GM10248 (cell line): ENCODE measurements around the gene TRIM24.
A peak's percentile ranks its signal among the peaks of the same experiment; 100 is the strongest.

Experiments used
- CTCF ChIA-PET: fragments of 300-600 bp; sonication (Branson Sonifier 250); formaldehyde crosslinking; extraction: SDS; loops from one replicate; lab custom pipeline; 2021; ENCODE audit warnings: antibody characterized with exemption; lab: Yijun Ruan, JAX
- POLR2A ChIA-PET: fragments of 350-650 bp; sonication (Branson Sonifier 250); formaldehyde crosslinking; extraction: SDS; loops from one replicate; lab custom pipeline; 2020; ENCODE audit warnings: antibody characterized with exemption; lab: Yijun Ruan, JAX
- DNase-seq: peaks from one replicate; pipeline ENCODE4 v3.0.0; 2012; ENCODE audit errors: extremely low spot score
- TF ChIP-seq, protein P1 (sequence below): IDR thresholded peaks from 2 replicates; pipeline ENCODE4 v1.5.1; 2012; ENCODE audit warnings: mild to moderate bottlenecking, low read depth; ENCODE audit errors: extremely low read depth, missing control alignments, control extremely low read depth

Gene TRIM24

DNA sequence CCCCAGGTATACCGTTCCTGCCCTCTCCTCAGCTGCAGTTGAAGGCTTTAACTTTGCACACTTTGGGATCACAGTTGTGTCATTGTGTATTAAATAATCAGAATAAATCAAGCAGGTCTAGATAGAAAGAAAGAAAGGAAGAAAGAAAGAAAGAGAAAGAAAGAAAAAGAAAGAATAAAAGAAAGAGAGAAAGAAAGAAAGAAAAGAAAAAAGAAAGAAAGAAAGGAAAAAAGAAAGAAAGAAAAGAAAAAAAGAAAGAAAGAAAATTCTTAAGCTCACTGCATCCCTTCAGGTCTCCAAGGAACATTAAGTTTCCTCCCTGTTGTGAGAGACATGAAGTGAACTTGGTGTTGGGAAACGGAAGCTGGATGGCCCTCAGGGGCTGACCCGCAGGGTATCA, 17.2 kb upstream of the TRIM24 start:
- no peak for DNase-seq
- TF ChIP-seq, protein P1, sequence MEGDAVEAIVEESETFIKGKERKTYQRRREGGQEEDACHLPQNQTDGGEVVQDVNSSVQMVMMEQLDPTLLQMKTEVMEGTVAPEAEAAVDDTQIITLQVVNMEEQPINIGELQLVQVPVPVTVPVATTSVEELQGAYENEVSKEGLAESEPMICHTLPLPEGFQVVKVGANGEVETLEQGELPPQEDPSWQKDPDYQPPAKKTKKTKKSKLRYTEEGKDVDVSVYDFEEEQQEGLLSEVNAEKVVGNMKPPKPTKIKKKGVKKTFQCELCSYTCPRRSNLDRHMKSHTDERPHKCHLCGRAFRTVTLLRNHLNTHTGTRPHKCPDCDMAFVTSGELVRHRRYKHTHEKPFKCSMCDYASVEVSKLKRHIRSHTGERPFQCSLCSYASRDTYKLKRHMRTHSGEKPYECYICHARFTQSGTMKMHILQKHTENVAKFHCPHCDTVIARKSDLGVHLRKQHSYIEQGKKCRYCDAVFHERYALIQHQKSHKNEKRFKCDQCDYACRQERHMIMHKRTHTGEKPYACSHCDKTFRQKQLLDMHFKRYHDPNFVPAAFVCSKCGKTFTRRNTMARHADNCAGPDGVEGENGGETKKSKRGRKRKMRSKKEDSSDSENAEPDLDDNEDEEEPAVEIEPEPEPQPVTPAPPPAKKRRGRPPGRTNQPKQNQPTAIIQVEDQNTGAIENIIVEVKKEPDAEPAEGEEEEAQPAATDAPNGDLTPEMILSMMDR, result no peak
- POLR2A ChIA-PET, result no interaction called here
- CTCF ChIA-PET, result no interaction called here

GRCh38 chr7:138449580-138449979, 10.5 kb upstream of the TRIM24 start:
- ChIA-PET POLR2A (no interaction called here), CTCF (interaction anchor here (1.2 kb wide), 1 partner anchor 289 kb away, joined by 8 read pairs; no protein-coding TSS in a partner anchor)
- DNase-seq, result no peak
- TF ChIP-seq, protein P1, result peak; percentile 42

DNA sequence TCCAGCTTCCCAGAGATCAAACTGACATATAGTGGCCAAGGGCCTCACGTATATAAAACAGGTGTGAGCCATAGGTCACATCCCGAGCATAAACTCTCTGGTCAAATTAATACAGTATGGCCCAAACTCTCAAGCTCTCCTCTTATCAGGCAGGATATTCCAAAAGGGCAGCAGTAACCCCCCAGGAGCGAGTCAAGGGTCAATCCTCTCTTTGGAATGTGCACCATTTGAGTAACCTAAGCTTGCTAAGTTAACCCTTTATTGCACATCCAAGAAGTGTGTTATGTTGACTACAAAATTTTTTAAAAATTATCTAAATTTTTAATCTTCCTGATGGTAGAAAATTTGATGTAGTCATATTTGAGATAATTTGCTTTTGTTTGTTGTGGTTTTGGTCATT, 4.5 kb upstream of the TRIM24 start:
- ChIA-PET POLR2A (no interaction called here), CTCF (no interaction called here)
- TF ChIP-seq, protein P1, result no peak
- DNase-seq, result no peak

GRCh38 chr7:138456220-138456619, 3.8 kb upstream of the TRIM24 start:
- no peak for DNase-seq
- ChIA-PET CTCF (interaction anchor here (1.7 kb wide), 1 partner anchor 283 kb away, joined by 3 read pairs; no protein-coding TSS in a partner anchor), POLR2A (no interaction called here)
- TF ChIP-seq, protein P1, result no peak

DNA sequence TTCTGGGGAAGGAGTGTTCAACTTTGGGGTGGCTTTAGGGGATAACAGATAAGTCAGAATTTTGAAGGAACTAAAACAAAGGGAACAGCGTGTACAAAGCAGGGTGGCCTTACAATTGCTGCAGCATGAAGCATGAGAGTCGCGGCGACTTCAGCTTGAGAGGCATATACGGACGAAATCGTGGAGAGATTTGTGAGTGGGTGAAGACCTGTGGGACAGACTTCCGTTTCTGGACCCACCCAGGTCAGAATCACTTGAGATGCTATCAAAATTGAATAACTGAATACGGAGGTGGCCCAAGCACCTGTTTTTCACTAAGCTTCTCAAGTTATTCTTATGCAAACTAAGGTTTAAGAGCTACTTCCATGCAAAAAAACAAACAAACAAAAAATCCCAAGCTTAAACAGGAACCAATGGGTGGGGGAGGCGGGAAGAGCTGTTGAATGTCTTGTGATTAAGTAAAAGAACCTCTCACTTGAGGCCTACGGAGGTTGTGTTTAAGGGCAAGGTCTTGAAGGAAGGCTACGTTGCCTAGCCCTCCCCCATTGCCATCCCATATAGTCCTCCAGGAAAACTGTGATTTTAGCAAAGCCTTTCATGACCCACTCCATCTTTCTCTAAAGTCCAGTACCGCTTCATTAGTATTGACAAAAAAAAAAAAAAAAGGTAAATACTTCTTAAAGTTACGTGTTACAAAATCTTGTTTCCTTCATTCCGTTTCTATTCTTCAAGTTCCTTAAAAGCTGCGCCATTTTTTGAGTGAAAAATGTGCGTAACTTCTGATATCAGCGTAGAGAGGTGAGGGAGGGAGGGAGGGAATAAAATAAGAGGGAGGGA, 1.3 kb upstream of the TRIM24 start:
- TF ChIP-seq, protein P1, result no peak
- CTCF ChIA-PET, result interaction anchor here (1.0 to 2.0 kb wide), 5 partner anchors 9 to 280 kb away, joined by 3 to 7 read pairs (median 3); no protein-coding TSS in a partner anchor
- no peak for DNase-seq
- POLR2A ChIA-PET, result no interaction called here

DNA sequence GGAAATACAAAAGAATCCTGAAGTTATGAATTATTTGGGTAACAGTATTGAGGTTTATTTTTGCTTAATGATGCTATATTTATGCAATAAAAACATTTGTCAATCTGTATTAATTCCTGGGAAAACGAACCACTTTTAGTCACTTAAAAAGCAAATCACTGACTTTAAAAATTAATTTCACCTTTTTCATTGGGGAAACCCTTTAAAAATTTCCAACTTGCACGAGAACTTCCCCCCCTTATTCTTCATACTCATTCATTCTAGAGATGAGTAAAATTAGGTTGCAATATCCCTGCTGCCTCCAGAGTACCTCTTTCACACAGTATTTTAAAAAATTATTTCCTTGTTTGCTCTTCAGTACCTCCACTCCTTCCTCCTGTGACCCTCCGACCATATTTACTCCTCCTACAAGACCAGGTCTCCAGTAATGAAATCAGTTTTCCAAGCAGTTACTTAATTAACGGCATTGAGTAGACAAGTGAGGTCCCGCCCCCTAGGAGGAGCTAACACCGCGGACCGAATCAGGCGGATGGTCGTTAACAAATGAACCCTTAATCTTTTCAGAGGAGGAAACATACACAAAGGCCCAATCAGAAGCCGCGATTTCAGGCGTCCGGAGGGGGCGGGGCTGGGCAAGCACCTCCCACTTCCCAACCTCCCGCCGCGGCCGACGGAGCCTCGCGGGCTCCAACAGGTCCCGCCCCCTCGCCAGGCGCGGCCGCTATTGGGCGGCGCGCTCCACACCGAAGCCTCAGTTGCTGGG, 465 bp upstream of the TRIM24 start:
- TF ChIP-seq, protein P1, result no peak
- POLR2A ChIA-PET, result no interaction called here
- CTCF ChIA-PET, result interaction anchor here (0.7 to 2.0 kb wide), 3 partner anchors 12 to 279 kb away, joined by 3 to 7 read pairs (median 3); no protein-coding TSS in a partner anchor
- peak; percentile 96 for DNase-seq
